Heart left ventricle (tissue), 16 donors: ENCODE results near the gene SPPL2C. TPM values are rescaled to one million over a fixed set of nuclear protein-coding genes. Genes with fewer than 3 reads are reported as not detected.

Experiments used
- ATAC-seq, 4 donors: fragments of 200-7000 bp; cut with Tn5 transposase; one replicate each; pipeline ENCODE4 v1.9.1; 2020 to 2022; ENCODE audit warnings: moderate library complexity in 4 of 4, mild to moderate bottlenecking in 3 of 4, moderate number of reproducible peaks in 1 of 4
- DNase-seq, 5 donors: peaks; one replicate each; pipeline ENCODE4 v3.0.0-alpha.2; 2020
- H3K27ac ChIP-seq, 12 donors: fragments of 200-600 bp; sonication (generic) in 4 of 12; one replicate each; pipeline versions ENCODE4 v1.5.0 to v1.8.0; 2016 to 2022; ENCODE audit warnings: mild to moderate bottlenecking in 2 of 12
- H3K27me3 ChIP-seq, 9 donors: fragments of 200-600 bp; sonication (generic) in 2 of 9; one replicate each; pipeline versions ENCODE4 v1.5.1 to v1.8.0; 2016 to 2022; ENCODE audit warnings: mild to moderate bottlenecking in 3 of 9
- H3K36me3 ChIP-seq, 9 donors: fragments of 200-600 bp; sonication (generic) in 2 of 9; one replicate each; pipeline versions ENCODE4 v1.5.0 to v1.8.0; 2018 to 2022; ENCODE audit warnings: mild to moderate bottlenecking in 2 of 9
- H3K4me1 ChIP-seq, 12 donors: fragments of 200-600 bp; sonication (generic) in 4 of 12; one replicate each; pipeline versions ENCODE4 v1.5.0 to v1.8.0; 2016 to 2022; ENCODE audit warnings: mild to moderate bottlenecking in 3 of 12
- H3K4me3 ChIP-seq, 12 donors: fragments of 200-600 bp; sonication (generic) in 4 of 12; one replicate each; pipeline versions ENCODE4 v1.5.0 to v1.8.0; 2017 to 2022; ENCODE audit warnings: mild to moderate bottlenecking in 9 of 12, moderate library complexity in 4 of 12
- H3K9me3 ChIP-seq, 12 donors: fragments of 200-600 bp; sonication (generic) in 4 of 12; one replicate each; pipeline versions ENCODE4 v1.5.0 to v1.8.0; 2016 to 2022; ENCODE audit warnings: mild to moderate bottlenecking in 1 of 12
- CTCF ChIP-seq, 12 donors: fragments of 200-600 bp; sonication (generic) in 4 of 12; IDR thresholded peaks; one replicate each; pipeline versions ENCODE4 v1.5.0 to v1.8.0; 2018 to 2022; ENCODE audit warnings: antibody characterized with exemption in 12 of 12, mild to moderate bottlenecking in 5 of 12
- POLR2A ChIP-seq, 2 donors: fragments of 450-650 bp; IDR thresholded peaks; one replicate each; pipeline ENCODE4 v1.6.1; 2017; ENCODE audit warnings: antibody characterized with exemption in 2 of 2, mild to moderate bottlenecking in 2 of 2, moderate library complexity in 2 of 2
- WGBS, 4 donors: extraction: QIAGEN DNeasy Blood & Tissue Kit in 2 of 4; methylation state at CpG; one replicate each; pipeline versions ENCODE4 v1.1.5 to v1.1.7; 2013 to 2018; 5-methylcytosine and 5-hydroxymethylcytosine counted together
- intact Hi-C, 10 donors: fragments of 100-400 bp; cut with DNase I; formaldehyde crosslinking; loops; one replicate each; pipeline versions ENCODE4 v1.11.1 to v1.14.2; 2022
- polyA plus RNA-seq, 2 donors: library from polyadenylated mRNA; stranded (reverse); fragments of 200-250 nt; gene quantifications; one replicate each; pipeline ENCODE4 v1.2.3, GENCODE V29; 2013
- total RNA-seq, 9 donors: library from RNA; depleted of rRNA in 2 of 9; stranded (reverse); fragments of >200 nt in 2 of 9; fragmentation: NEBNext Ultra II Directional in 3 of 9; extraction: Animal tissue kit (Norgen Biotek cat#: 25700) in 3 of 9; gene quantifications; one replicate each; pipeline versions ENCODE4 v1.1.0 to v1.2.4, GENCODE V29; 2016 to 2023
- donor health status: ischemic (EF 13 %, LVEDD 7.1; RV severe dilation, severe dysfunction).
- donor health status: healthy with polysubstance abuse.
- donor health status: DM: no; HTN: yes; CAD: no.
- donor health status: DM: no; HTN: no; CAD: no.
- donor health status: ischemic (EF 25% LVEDD 6.9; RV normal size, moderate dysfunction).
- donor health status: ischemic (EF 25% LVEDD 5.7; RV mildly dilated, moderate dysfunction).
- donor health status: healthy.
- donor health status: DM: yes; HTN: yes; CAD: no.
- donor health status: ischemic (EF 35%, LVEDD 5.7; RV mildly dilated, moderate dysfunction).
- donor health status: nonischemic (EF 11% LVEDD 7.7; RV severe dilation, severe dysfunction).
- donor health status: DM: yes; HTN: yes; CAD: no.
- donor health status: PGD.
- donor health status: ischemic (EF 29% LVEDD 5.4; RV normal size, mild dysfunction).
- donor health status: nonischemic (EF 23%, LVEDD 6.1; RV moderate dilation, normal function).

SPPL2C gene
- total and polyA plus RNA-seq, 11 donors, result not detected

- ATAC-seq (no peak), DNase-seq (no peak)
- Histone ChIP-seq H3K36me3 (no peaks in the 10 kb centered on the region), H3K4me3 (no peak overlapping the region), H3K27ac (no peak overlapping the region), H3K9me3 (no peaks in the 10 kb centered on the region), H3K27me3 (peaks cover 0 to 12% (median 0%) of the 10 kb centered on the region in 9 donors), H3K4me1 (peaks cover 0 to 3% (median 0%) of the 10 kb centered on the region in 12 donors)
- intact Hi-C loops, result no loop called here
- WGBS, 4 donors, result 79 to 88% (median 81%) methylated on average over 5 of the region's 5 CpGs
- TF ChIP-seq CTCF (IDR thresholded peaks at IDR 0.05), result no peak
These were observed 3.1 kb downstream of the SPPL2C start for GRCh38 chr17:45847747-45848146.

- Histone ChIP-seq H3K4me1 (peaks cover 0 to 3% (median 0%) of the 10 kb centered on the region in 12 donors), H3K36me3 (no peaks in the 10 kb centered on the region), H3K9me3 (no peaks in the 10 kb centered on the region), H3K4me3 (no peak overlapping the region), H3K27ac (no peak overlapping the region), H3K27me3 (peaks cover 0 to 18% (median 0%) of the 10 kb centered on the region in 9 donors)
- WGBS, 4 donors, result 85 to 88% (median 87%) methylated on average over 9 of the region's 9 CpGs
- no peak for DNase-seq
- TF ChIP-seq POLR2A (IDR thresholded peaks at IDR 0.05) (no peak), CTCF (IDR thresholded peaks at IDR 0.05) (no peak)
- no peak for ATAC-seq
- intact Hi-C loops, result no loop called here
These were observed 3.7 kb downstream of the SPPL2C start for GRCh38 chr17:45848405-45848804.

- no peaks in the 10 kb centered on the region for H3K36me3 ChIP-seq
- no peak for TF ChIP-seq POLR2A (IDR thresholded peaks at IDR 0.05)
- TF ChIP-seq CTCF (IDR thresholded peaks at IDR 0.05), result no peak
- intact Hi-C loops, result no loop called here
- WGBS, 4 donors, result 36 to 67% (median 52%) methylated on average over 9 to 15 of the region's 15 CpGs
- H3K4me1 ChIP-seq, result peaks cover 0 to 3% (median 0%) of the 10 kb centered on the region in 12 donors
- ATAC-seq (peak in 3 of 4 donors; percentile 68 to 76 (median 75)), DNase-seq (peak in 1 of 5 donors; percentile 66)
- H3K4me3 ChIP-seq, result no peak overlapping the region
- H3K27me3 ChIP-seq, result peaks cover 0 to 24% (median 0%) of the 10 kb centered on the region in 9 donors
- no peaks in the 10 kb centered on the region for H3K9me3 ChIP-seq
- H3K27ac ChIP-seq, result no peak overlapping the region
These were observed 4.3 kb downstream of the SPPL2C start for GRCh38 chr17:45848868-45849535.

GRCh38 chr17:45849536-45849990, 4.9 kb downstream of the SPPL2C start:
- intact Hi-C loops, result no loop called here
- peaks cover 0 to 24% (median 0%) of the 10 kb centered on the region in 9 donors for H3K27me3 ChIP-seq
- 68 to 75% (median 70%) methylated on average over 7 of the region's 7 CpGs for WGBS, 4 donors

More at GRCh38 chr17:45849536-45849990, 4.9 kb downstream of the SPPL2C start:
- Histone ChIP-seq H3K9me3 (no peaks in the 10 kb centered on the region), H3K36me3 (no peaks in the 10 kb centered on the region), H3K27ac (no peak overlapping the region), H3K4me3 (no peak overlapping the region), H3K4me1 (peaks cover 0 to 3% (median 0%) of the 10 kb centered on the region in 12 donors)
- ATAC-seq, result no peak
- DNase-seq, result peak in 1 of 5 donors; percentile 50
- TF ChIP-seq POLR2A (IDR thresholded peaks at IDR 0.05), result no peak
- no peak for TF ChIP-seq CTCF (IDR thresholded peaks at IDR 0.05)
